NB4 (cell line): ENCODE measurements around the gene SRGAP3.

ENCODE experiments used
- CTCF ChIP-seq: IDR thresholded peaks from one replicate; pipeline ENCODE4 v1.5.1; 2012; ENCODE audit warnings: low read depth, low read length
- MYC ChIP-seq: IDR thresholded peaks from 2 replicates; pipeline ENCODE4 v1.6.1; 2011; ENCODE audit warnings: low read depth, low read length
- POLR2A ChIP-seq: IDR thresholded peaks from 2 replicates; pipeline ENCODE4 v1.6.1; 2011; ENCODE audit warnings: mild to moderate bottlenecking; ENCODE audit not compliant: insufficient read length; ENCODE audit errors: extremely low read depth
- TF ChIP-seq, protein P1 (sequence below): IDR thresholded peaks from 2 replicates; pipeline ENCODE4 v1.6.1; 2011; ENCODE audit warnings: low read depth, low read length

- no peak for TF ChIP-seq CTCF
- TF ChIP-seq, protein P1, sequence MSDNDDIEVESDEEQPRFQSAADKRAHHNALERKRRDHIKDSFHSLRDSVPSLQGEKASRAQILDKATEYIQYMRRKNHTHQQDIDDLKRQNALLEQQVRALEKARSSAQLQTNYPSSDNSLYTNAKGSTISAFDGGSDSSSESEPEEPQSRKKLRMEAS, result no peak
- TF ChIP-seq POLR2A, result no peak
- TF ChIP-seq MYC, result no peak
These were observed 34.8 kb downstream of the SRGAP3 start for GRCh38 chr3:9214599-9214998.
